HG03039 (cell line): ENCODE results near the gene CD99.
A peak's percentile ranks its signal among the peaks of the same experiment; 100 is the strongest.

ENCODE experiments used
- ATAC-seq: cut with Tn5 transposase; IDR thresholded peaks from one replicate; pipeline ENCODE4 v1.9.1; 2021; ENCODE audit warnings: mild to moderate bottlenecking, moderate library complexity; ENCODE audit not compliant: unreplicated experiment

CD99 gene

DNA sequence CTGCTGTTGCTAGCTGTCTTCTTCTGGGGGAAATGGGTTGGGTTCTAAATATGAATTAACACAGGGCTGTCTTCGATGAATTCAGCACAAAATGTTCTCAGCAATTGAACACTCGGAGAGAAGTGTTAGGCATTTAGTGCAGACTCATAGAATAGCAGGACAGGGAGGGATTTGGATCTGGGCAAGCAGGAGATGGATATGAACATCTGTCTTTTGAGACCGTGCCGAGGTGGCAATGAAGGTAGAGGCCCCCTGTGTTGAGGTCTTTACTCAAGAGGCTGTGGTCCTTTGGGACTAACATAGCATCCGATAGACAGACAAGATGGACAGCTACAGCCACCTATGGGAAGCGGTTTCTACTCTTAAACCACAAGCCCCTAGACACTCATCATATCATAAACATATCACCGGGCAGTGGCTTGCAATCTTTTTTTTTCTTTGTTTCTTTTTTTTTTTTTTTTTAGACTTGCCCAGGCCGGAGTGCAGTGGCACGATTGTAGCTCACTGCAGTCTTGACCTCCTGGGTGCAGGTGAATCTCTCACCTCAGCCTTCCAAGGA is 6.7 kb downstream of the CD99 start:
- no peak for ATAC-seq

DNA sequence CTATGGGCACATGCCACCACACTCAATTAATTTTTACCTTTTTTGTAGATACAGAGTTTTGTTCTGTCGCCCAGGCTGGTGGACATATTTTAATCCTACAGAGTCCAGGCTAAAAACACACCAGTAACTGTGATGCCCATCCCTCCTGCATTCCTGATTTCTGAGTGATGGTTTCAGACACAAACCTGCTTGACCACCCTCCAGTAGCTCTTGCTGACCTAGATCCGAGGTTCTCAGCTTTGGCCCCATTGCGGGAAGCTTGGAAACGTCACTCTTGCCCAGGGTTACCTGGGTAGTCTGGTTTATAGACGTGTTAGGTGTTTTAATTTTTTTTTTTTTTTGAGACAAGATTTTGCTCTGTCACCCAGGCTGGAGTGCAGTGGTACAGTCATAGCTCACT is 7.5 kb downstream of the CD99 start:
- no peak for ATAC-seq

DNA sequence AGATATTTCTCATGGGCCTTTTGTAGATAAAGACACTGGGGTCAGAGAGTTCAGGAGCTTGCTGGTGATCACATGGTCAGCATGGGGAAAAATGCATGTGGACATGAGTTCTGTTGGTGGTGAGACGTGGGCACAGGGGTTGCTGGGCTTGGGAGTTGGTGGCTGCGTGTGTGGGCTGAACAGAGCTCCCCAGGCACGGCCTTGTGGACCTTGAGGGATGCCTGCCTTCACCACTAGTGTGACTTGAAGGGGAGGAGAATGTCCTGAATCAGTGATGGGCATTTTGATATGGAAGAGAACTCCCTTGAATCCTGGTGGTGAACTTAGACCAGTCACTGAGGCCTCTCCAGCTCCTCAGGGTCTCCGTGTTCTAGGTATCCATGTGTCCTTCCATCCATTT is 8.9 kb downstream of the CD99 start:
- ATAC-seq = no peak

DNA sequence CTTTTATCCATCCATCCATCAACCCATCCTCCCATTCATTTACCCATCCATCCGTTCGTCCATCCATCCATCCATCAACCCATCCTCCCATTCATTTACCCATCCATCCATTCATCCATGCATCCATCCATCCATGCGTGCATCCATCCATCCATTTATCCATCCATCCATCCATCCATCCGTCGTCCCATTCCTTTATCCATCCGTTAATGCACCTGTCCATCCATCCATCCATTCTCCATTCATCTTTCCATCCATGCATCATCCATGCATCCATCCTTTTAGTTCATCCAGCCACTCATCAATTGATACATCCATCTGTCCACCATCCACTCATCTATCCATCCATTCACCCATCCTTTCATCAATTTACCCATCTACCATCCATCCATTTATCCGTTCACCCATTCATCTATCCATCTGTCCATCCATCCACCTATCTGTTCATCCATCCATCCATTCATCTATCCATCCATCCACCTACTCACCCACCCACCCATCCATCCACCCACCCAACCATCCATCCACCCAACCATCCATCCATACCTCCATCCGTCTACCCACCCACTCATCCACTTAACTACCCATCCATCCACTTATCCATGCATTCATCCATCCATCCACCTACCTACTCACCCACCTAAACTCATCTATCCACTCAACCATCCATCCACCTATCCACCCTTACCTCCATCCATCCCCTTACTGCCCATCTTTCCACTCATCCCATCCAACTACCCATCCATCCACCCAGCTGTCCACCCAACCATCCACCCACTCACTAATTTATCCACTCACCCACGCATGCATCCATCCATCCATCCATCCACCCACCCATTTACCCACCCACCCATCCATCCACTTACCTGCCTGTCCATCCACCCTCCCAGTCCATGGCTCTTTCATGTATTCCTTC is 9.6 kb downstream of the CD99 start:
- no peak for ATAC-seq

DNA sequence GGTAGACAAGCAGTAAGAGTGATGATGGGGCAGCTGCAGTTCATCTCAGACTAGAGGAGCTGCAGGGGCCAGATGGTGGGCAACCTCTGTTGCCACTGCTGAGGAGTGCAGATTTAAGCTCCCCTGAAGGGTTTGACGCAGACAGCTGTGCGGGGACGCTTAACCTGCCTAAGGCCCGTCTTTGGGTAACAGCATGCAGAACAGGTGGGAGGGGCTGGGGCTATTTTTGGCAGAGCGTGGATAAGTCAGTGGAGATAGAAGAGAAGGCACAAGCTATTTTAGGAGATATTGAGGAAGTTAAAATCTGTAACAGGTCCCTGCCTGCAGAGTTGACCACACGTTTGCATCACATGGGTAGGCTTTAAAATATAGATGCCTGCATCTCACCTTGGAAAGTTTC is 10.5 kb downstream of the CD99 start:
- no peak for ATAC-seq

DNA sequence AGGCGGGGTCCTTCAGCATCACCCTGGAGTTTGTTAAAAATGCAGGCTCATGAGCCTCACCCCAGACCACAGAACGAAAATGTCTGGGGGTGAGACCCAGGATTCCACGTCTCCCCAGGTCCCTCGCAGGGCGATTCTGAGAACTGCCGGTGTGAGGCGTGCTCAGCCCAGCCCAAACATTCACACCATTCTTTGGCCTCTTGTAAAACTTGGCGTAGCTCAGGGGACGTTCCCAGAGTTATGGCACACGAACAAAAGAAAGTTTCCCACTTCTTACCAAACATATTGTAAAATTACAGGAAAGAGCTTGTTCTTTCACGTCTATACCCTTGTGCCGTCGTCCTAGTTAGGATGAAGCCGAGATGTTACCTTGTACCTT is 12.9 kb downstream of the CD99 start:
- no peak for ATAC-seq

DNA sequence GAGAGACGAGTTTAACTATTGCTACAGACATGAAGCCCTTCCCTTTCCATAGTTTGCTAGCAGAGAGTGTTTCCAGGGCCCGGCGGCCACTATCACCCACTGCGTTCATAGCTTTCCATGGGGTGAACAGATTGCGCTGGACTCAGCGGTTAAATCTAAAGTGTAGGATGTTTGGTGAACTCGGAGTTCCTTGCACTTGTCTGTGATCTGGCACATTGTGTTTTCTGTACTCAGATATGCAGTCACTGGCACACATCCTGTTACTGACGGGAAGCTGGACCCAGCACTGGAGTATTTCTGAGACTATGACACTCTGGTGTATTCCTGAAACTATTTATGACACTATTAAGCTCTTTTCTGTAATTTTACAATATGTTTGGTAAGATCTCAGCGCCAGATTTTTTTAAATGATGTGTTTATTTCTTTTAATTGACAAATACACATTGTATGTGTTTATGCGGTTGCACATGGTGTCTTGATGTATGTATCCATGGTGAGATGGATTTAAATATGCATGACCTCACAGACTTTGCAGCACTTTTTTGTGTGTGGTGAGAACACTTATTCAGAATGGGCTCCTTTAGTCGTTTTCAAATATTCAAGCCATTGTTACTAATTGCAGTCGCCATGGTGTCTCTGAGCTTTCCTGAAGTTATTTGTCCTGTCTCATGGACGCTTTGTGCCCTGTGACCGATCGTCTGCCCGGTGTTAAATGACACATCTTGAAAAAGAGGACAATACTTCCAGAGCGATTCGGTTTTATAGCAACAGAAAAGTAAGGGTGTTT is 14.1 kb downstream of the CD99 start:
- ATAC-seq = no peak

DNA sequence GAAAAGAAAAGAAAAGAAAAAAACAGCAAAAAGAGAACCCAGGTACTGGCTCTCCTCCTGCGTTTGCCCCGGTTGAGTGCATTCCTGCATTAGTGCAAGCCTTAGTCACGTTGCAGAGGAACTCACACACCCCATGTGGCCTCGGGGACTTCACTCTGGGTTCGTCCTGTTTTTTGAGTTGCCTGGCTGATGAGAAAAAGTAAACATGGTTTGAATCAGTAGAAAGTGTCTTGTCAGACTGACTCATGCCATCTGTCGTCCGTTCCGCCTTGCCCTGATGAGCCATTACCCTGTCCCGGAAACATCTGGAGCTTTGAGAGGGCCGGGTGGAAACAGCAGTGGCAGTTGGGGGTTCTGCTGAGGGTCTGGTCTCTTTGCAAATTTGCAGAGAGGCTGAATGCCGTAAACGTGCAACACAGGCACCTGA is 16.3 kb downstream of the CD99 start:
- peak; percentile 88 for ATAC-seq

DNA sequence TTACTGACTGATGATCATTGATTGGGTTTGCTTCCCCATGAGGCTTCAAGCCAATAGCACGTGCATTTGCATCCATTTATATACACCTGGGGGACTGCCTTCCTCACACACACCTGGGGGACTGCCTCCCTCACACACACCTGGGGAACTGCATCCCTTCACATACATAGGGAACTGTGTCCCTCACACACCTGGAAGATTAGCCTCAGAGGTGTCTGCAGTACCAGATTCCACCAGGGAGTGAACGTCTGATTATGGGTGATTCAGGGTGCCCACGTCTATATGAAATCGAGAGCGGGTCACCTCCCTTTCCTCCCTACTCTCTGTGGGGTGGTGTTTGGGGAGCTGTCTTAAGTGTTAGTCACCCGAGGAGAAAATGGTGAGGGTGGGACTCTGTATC is 16.9 kb downstream of the CD99 start:
- no peak for ATAC-seq

DNA sequence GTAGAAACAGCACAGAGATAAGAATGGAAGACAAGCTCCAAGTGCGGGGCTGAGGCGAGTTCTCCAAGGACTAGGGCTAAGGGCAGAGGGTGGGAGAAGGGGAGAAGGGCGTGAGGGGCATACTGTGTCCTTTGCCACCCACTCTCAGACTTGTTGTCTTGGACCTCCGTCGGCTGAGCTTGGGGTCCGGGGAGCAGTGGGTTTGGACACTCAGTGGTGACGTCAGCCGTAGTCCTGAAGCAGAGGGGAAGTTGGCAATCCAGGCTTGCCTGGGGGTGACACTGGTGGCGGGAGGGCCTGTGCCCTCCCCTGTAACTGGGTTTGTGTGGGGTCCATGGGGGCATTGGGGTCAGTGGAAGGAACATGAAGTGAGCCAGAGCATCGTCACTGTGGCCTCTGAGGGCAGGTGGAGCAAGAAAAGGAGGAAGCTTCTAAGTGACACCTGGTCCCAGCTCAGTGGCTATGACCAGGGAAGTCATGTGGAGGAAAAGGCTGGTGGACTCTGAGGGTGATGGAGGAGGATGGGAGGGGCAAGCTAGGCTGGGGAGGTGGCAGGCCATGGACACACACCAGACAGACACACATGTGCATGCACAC is 17.6 kb downstream of the CD99 start:
- no peak for ATAC-seq

DNA sequence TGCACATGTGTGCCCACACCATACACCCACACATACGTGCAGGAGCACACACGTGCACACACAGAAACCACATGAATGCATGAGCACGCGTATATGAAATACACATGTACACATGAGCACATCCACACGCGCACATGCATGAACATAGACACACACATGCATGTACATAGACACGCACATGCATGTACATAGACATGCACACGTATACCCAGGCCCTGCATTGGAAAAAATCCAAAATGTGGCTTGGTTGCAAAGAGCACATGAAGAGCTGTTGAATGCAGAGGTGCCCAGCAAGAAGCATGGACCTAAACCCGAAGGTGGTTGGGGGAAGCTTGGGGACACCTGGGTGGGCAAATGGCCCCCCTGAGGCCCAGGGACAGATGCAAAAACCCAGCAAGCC is 18.5 kb downstream of the CD99 start:
- no peak for ATAC-seq

DNA sequence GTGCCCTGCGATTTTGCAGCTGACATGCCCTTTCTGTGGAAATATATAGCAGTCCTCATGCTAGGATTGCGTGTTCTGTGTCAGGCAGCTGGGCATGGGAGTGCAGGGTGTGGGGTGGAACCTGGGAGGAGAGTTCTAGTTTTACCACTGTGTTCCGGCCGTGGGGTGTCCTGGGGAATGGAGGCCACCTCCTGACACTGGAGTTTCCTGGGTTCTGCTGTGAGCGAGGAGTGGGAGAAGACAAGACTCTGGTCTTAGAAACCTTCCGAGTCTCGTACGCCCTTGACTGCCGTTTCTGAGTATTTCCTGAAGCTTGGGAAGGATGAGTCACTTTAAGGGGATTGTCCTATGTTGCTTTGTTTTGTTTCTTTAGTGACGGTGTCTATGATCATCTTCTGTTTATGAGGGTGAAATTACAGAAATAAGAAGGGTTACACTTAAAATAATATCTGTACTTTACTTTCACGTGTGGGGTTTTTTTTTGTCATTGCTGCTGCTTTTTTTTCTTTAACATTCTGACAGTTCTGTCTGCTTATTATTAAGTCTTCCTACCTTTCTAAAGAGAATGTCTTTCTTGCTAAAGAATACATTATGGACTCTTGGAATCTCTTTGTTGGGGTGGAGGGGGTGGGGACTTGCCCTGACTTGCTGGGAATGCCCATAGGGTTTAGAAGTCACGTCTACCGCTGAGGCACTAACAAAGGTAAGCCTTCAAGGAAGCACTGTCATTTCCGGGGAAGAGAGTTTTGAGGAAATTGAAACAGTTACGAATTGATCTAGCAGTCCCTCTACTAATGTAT is 19.1 kb downstream of the CD99 start:
- no peak for ATAC-seq

DNA sequence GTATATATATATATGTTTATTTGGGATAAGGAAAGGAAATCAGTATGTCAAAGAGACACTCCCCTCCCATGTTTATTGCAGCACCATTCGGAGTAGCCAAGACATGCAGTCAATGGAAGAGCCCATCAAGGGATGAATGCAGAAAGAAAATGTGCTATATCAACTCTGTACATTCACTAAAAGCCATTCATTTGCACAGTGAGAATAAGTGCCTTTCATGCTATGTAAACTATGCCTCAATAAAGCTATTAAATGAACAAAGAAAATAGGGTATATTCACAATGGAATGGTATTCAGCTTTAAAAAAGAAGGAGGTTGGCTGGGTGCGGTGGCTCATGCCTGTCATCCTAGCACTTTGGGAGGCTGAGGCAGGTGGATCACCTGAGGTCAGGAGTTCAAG is 20.3 kb downstream of the CD99 start:
- no peak for ATAC-seq

DNA sequence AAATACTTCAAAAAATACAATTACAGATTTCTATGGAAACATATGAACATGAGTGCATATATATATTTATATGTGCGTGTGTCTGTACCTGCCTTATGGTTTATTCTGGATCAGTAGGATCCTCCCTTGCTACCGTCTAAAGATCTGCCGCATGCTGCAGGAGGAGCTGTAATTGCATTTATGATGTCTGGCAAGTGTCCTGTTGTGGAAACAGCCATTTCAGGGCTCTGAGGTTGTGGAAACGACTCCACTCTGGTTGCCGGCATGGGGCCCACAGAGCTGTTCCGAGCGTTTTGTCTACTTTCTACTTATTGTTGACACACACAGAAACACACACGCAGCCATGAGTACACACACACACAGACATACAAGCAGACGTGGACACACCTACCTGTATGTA is 21.3 kb downstream of the CD99 start:
- no peak for ATAC-seq

DNA sequence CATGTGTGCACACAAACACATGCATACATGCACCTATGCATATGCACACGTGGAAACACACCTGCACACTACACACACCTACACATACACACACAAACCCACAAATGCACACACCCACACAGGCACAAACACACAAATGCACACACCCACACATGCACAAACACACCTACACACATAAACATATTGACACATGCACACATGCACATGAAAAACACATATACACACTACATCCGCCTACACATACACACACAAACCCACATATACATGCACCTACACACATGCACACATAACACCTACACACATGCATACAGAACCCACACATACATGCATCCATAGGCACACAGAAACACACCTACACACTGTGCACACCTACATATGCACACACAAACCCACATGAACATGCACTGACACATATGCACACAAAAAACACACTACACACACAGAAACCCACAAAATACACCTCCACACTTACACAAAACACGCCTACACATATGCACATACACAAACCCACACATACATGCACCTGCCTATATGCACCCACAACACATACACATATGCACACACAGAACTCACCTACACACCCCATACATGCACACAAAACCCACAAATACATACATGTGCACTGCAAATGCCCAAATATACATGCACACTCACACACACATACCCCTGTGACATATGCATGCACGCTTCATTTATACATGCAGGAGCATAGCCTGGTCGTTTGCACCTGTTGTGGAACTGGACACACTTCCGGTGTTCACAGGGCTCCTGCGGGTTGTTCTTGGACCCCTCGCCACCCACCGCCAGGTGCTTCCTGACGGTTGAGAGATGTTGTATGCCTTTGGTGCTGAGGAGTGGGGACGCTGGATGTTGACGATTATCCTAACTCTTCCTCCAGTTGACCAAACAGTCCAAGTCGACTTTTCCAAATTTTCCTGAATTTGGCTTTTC is 22.1 kb downstream of the CD99 start:
- no peak for ATAC-seq

DNA sequence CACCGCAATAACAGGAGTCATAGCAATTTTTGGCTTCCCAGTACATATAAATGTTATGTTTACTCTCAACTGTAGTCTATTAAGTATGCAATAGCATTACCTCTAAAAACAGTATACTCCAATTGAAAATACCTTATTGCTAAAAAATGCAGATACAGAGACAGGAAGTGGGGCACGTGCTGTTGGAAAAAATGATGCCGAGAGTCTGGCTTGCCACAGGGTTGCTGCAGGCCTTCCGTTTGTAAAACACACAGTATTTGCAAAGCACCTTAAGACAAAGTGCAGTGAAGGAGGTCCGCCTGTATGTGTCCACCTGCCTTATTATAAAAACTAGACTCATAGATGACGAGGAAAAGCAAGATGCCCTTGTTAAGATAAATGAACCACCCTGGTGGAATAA is 23.5 kb downstream of the CD99 start:
- no peak for ATAC-seq

DNA sequence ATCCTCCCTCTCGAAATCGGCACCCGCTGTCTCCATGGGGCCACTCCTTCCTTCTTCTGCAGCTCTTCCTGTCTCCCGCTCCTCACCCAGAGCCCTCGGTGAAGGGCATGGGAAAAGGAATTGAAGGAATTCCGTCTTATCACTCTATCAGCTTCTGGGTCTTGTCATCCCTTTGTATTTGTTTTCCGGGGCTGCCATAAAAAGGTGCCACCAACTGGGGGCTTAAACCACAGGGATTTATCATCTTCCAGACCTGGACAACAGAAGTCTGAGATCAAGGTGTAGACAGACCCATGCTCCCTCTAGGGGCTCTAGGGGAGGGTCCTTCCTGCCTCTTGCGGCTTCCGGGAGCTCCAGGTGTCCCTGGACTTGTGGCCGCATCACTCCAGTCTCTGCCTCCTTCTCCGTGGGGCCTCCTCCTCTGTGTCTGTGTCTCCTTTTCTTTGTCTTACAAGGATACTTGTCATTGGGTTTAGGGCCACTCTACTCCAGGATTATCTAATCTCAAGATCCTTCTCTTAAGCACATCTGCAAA is 24.0 kb downstream of the CD99 start:
- ATAC-seq = no peak

DNA sequence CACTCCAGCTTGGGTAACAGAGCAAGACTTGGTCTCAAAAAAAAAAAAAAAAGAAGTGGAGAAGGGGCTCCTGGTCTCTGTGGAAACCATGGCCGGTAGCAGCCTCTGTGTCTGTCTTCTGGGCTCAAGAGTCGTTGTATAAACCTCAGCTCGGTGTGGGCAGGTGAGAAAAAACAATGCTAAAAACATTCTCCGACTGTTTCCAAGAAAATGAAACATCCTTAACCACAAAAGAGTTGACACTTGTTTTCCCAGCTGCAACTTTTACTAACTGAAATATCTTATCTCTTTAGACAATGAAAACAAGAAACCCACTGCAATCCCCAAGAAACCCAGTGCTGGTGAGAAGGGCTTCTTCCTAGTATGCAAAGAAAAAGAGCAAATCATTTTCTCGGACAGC is 26.2 kb downstream of the CD99 start:
- no peak for ATAC-seq

DNA sequence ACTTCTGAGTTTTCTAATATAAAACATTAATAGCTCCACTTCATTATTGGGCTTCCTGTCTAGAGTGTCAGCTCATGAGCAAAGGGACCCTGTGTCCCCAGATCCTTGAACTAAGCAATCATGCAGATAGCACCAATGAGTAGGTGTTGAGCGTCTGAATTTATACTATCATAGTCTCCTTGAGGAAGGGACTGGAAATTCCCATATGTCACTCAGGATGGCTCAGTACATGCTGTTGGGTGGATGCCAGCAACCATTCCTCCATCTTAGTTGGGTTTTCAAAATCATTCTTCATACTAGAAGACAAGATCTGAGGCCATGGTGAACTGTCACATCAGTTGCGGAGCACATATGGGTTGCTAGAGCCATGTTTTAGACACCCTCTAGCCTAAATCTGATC is 27.7 kb downstream of the CD99 start:
- ATAC-seq = no peak
